Stomach (tissue), 4 donors: ENCODE data around the gene GJB2.

Experiments used
- CTCF ChIP-seq, 7 experiments: fragments of 450-650 bp in 4 of 7; fragments of 200-600 bp in 3 of 7; sonication (generic) in 3 of 7; IDR thresholded peaks; one replicate each; pipeline ENCODE4 v1.5.1; 2016 to 2019; ENCODE audit warnings: antibody characterized with exemption in 7 of 7, control low read depth in 2 of 7, mild to moderate bottlenecking in 1 of 7
- POLR2A ChIP-seq, 4 donors: fragments of 450-650 bp; IDR thresholded peaks; one replicate each; pipeline ENCODE4 v1.6.1; 2016; ENCODE audit warnings: antibody characterized with exemption in 4 of 4, control low read depth in 2 of 4, mild to moderate bottlenecking in 1 of 4, moderate library complexity in 1 of 4
- POLR2AphosphoS5 ChIP-seq, 3 donors: sonication (generic); formaldehyde crosslinking; IDR thresholded peaks; one replicate each; pipeline ENCODE4 v1.6.1; 2016; ENCODE audit warnings: antibody characterized with exemption in 3 of 3

DNA sequence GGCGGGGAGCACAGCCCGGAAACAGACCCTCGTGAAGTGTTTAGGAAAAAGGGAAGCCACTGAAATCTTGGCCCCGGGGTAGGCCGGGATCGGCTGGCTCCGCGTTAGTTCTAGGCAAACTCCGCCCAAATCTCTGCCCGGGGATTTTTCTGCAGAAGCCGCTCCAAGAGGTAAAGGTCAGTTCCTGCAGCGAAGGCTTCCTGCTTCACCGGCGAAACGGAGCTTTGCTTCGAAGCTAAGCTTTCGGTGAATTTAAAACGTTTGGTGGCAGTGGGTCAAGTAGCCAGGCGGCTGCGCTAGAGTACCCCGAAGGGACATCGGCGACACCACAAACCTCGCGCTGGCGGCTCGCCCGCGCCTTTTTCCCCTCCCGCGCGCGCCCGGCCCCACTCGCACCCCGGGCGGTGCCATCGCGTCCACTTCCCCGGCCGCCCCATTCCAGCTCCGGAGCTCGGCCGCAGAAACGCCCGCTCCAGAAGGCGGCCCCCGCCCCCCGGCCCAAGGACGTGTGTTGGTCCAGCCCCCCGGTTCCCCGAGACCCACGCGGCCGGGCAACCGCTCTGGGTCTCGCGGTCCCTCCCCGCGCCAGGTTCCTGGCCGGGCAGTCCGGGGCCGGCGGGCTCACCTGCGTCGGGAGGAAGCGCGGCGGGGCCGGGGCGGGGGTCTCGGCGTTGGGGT lies 441 bp downstream of the GJB2 start:
- no peak for TF ChIP-seq POLR2A (IDR thresholded peaks at IDR 0.05)
- TF ChIP-seq POLR2AphosphoS5 (IDR thresholded peaks at IDR 0.05), result no peak
- no peak for TF ChIP-seq CTCF (IDR thresholded peaks at IDR 0.05)
